Chondrocyte (in vitro differentiated cells): ENCODE results near the gene FBN2. TPM values are rescaled to one million over a fixed set of nuclear protein-coding genes. Genes with fewer than 3 reads are reported as not detected.

ENCODE experiments used
- DNase-seq: peaks from one replicate; pipeline ENCODE4 v3.0.0; 2021; ENCODE audit warnings: mixed read lengths, low spot score
- H3K27ac Mint-ChIP-seq: one replicate; pipeline ENCODE4 v1.8.0; 2021; ENCODE audit warnings: mild to moderate bottlenecking, moderate library complexity, mixed read lengths; ENCODE audit not compliant: unreplicated experiment
- H3K27me3 Mint-ChIP-seq: 2 replicates; pipeline ENCODE4 v1.8.0; 2021; ENCODE audit warnings: low read depth, mixed read lengths
- H3K36me3 Mint-ChIP-seq: 2 replicates; pipeline ENCODE4 v1.8.0; 2021; ENCODE audit warnings: low read depth, mixed read lengths
- H3K4me1 Mint-ChIP-seq: 2 replicates; pipeline ENCODE4 v1.8.0; 2021; ENCODE audit warnings: low read depth, mild to moderate bottlenecking, mixed read lengths
- H3K4me3 Mint-ChIP-seq: one replicate; pipeline ENCODE4 v1.8.0; 2021; ENCODE audit warnings: mild to moderate bottlenecking, moderate library complexity, mixed read lengths; ENCODE audit not compliant: unreplicated experiment
- H3K9me3 Mint-ChIP-seq: 2 replicates; pipeline ENCODE4 v1.8.0; 2021; ENCODE audit warnings: low read depth, mixed read lengths
- total RNA-seq: library from RNA; stranded (reverse); gene quantifications from 3 replicates; pipeline ENCODE4 v1.2.1, GENCODE V29; 2021
- TF ChIP-seq, protein P1 (sequence below): fragments of 200-600 bp; sonication (generic); IDR thresholded peaks from 2 replicates; pipeline ENCODE4 v1.5.0; 2021; ENCODE audit warnings: antibody characterized with exemption, mild to moderate bottlenecking, moderate library complexity

FBN2 gene
- total RNA-seq, 1 donor from 2014 or later: 311 TPM

DNA sequence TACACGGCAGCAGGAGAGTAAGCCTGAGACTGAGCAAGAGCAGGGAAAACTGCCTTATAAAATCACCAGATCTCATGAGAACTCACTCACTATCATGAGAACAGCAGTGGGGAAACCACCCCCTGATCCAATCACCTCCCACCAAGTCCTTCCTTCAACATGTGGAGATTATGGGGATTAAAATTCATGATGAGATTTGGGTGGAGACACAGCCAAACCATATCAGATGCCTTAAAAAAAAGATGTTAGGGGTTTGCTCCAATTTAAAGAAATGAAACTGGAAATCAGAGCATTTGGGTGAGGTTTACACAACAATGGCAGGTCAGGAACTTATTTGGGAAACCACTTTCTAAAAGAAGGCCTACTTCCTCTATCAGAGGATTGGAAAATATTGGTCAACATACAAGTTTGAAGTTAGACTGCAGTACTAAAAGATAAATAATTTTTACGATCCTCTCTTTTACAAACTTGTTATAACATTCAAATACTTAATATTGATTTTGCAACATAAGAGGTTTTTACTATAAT is 105.1 kb downstream of the FBN2 start:
- Mint-ChIP-seq H3K9me3 (no peaks in the 10 kb centered on the region), H3K27ac (no peak overlapping the region), H3K27me3 (no peaks in the 10 kb centered on the region), H3K4me3 (no peak overlapping the region), H3K36me3 (peaks cover 11% of the 10 kb centered on the region), H3K4me1 (peaks cover 38% of the 10 kb centered on the region)
- TF ChIP-seq, protein P1, sequence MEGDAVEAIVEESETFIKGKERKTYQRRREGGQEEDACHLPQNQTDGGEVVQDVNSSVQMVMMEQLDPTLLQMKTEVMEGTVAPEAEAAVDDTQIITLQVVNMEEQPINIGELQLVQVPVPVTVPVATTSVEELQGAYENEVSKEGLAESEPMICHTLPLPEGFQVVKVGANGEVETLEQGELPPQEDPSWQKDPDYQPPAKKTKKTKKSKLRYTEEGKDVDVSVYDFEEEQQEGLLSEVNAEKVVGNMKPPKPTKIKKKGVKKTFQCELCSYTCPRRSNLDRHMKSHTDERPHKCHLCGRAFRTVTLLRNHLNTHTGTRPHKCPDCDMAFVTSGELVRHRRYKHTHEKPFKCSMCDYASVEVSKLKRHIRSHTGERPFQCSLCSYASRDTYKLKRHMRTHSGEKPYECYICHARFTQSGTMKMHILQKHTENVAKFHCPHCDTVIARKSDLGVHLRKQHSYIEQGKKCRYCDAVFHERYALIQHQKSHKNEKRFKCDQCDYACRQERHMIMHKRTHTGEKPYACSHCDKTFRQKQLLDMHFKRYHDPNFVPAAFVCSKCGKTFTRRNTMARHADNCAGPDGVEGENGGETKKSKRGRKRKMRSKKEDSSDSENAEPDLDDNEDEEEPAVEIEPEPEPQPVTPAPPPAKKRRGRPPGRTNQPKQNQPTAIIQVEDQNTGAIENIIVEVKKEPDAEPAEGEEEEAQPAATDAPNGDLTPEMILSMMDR: no peak
- DNase-seq: no peak

DNA sequence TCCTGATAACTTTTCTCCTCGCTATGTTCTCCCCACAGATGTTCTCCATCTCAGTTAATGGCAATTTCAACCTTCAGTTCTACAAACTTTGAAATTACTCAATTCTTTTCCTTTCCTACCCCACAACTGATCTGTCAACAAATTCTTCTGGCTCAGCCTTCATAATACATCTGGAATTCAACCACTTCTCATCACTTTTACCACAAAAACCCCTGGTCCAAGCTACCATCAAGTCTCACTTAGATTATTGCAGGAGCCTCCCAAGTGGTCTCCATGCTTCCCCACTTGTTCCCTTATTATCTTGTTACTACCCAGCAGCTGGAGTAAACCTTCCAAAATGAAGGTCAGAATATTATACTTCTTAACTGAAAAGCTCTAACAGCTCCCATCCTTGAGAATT is 110.1 kb downstream of the FBN2 start:
- DNase-seq: no peak
- Mint-ChIP-seq H3K27me3 (no peaks in the 10 kb centered on the region), H3K9me3 (no peaks in the 10 kb centered on the region), H3K4me3 (no peak overlapping the region), H3K27ac (no peak overlapping the region), H3K36me3 (peaks cover 9% of the 10 kb centered on the region), H3K4me1 (peaks cover 23% of the 10 kb centered on the region)
- TF ChIP-seq, protein P1: no peak

DNA sequence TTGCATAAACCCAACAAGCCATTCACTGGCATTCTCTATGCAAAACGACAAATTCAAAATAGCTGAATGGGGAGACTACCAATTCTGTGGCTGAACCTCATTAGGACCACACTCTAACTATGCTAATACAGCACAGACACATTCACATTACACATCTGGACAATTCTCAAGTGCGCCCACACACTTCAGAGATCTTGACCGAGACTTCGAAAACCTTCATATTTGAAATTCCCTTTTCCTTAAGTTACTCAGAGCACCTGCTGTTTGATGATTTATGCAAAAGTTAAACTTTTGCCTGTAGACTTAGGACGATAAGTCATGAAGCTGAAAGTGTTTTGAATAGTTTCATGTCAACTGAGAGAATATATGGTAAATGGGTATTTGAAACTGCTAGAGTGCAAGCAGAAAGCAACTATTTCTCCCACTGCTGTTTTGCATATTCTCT is 111.9 kb downstream of the FBN2 start:
- Mint-ChIP-seq H3K27me3 (no peaks in the 10 kb centered on the region), H3K4me3 (no peak overlapping the region), H3K4me1 (peaks cover 19% of the 10 kb centered on the region), H3K9me3 (no peaks in the 10 kb centered on the region), H3K27ac (no peak overlapping the region), H3K36me3 (peaks cover 9% of the 10 kb centered on the region)
- TF ChIP-seq, protein P1: no peak
- DNase-seq: no peak

DNA sequence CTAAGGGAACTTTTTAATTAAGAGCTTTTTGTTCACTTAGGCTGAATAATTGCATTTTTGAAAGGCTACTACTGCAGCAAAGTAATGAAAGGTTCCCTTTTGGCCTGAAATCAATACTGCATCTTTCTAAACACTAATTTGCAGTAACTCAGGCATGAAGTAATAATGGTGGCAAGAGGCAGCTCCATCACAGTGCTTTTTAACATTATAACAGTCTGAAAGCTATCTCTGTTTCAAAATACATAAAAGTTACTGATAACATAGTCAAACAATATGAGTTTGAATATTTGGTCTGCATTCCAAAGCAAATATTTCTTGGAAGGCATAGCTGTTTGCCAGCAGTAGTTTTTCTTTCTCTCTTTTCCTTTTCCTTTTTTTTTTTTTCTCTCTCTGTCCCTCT is 113.4 kb downstream of the FBN2 start:
- DNase-seq: no peak
- Mint-ChIP-seq H3K27me3 (no peaks in the 10 kb centered on the region), H3K4me3 (peak overlapping the region; percentile 44), H3K27ac (peak overlapping the region; percentile 86), H3K36me3 (peaks cover 9% of the 10 kb centered on the region), H3K4me1 (peaks cover 19% of the 10 kb centered on the region), H3K9me3 (no peaks in the 10 kb centered on the region)
- TF ChIP-seq, protein P1: no peak

DNA sequence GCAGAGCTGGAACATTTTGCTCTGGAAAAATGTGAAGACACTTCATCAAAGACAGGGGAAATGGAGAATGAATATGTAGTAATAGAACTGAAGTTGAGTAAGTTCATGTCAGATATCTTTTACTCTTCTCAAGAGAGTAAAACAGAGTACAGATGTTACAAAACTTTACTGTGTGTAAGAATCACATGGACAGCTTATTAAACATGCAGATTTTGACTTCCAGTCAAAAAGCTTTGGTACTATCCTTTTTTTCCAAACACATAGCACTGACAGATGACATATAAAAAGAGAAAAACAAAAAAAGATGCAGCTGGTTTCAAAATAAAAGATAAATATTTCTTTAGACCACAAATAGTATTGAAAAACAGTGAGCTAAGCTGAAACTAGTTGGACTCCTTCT is 115.4 kb downstream of the FBN2 start:
- Mint-ChIP-seq H3K4me1 (peaks cover 3% of the 10 kb centered on the region), H3K27ac (no peak overlapping the region), H3K36me3 (peaks cover 8% of the 10 kb centered on the region), H3K9me3 (peaks cover 3% of the 10 kb centered on the region), H3K27me3 (no peaks in the 10 kb centered on the region), H3K4me3 (no peak overlapping the region)
- TF ChIP-seq, protein P1: no peak
- no peak for DNase-seq
